Activated CD8-positive, alpha-beta memory T cell treated with anti-CD3 and anti-CD28 coated beads, Interleukin-2, amount 10 ng/mL, durations not matched to agents 7 days and 5 days (primary cell): Measurements from ENCODE around the gene USP30. TPM values are rescaled to one million over a fixed set of nuclear protein-coding genes. Genes with fewer than 3 reads are reported as not detected.

Experiments used
- ATAC-seq: fragments of 150-1000 bp; cut with Tn5 transposase; one replicate; pipeline ENCODE4 v1.10.0; 2021; ENCODE audit warnings: moderate library complexity
- CTCF ChIA-PET: fragments of 350-600 bp; sonication (Branson Sonifier 250); formaldehyde crosslinking; loops from one replicate; lab custom pipeline; 2021; ENCODE audit warnings: antibody characterized with exemption; lab: Charles Lee
- DNase-seq: peaks from one replicate; pipeline ENCODE4 v3.0.0-alpha.2; 2020
- H3K27ac Mint-ChIP-seq: one replicate; pipeline ENCODE4 v1.8.0; 2021; ENCODE audit warnings: mild to moderate bottlenecking, mixed read lengths
- H3K27me3 Mint-ChIP-seq: one replicate; pipeline ENCODE4 v1.8.0; 2021; ENCODE audit warnings: mixed read lengths
- H3K36me3 Mint-ChIP-seq: one replicate; pipeline ENCODE4 v1.8.0; 2021; ENCODE audit warnings: mild to moderate bottlenecking, mixed read lengths
- H3K4me1 Mint-ChIP-seq: one replicate; pipeline ENCODE4 v1.8.0; 2021; ENCODE audit warnings: mixed read lengths
- H3K4me3 Mint-ChIP-seq: one replicate; pipeline ENCODE4 v1.8.0; 2021; ENCODE audit warnings: mild to moderate bottlenecking, moderate library complexity, mixed read lengths
- H3K9me3 Mint-ChIP-seq: one replicate; pipeline ENCODE4 v1.8.0; 2022; ENCODE audit warnings: low read depth, mixed read lengths
- total RNA-seq, 2 experiments: library from RNA; stranded (reverse); gene quantifications; one replicate each; pipeline ENCODE4 v1.2.3, GENCODE V29; 2021

The USP30 gene
- total RNA-seq, 2 experiments from 2014 or later: 5.9 to 8.7 TPM

GRCh38 chr12:109112720-109113465 lies 60.5 kb downstream of the USP30 start:
- DNase-seq (no peak), ATAC-seq (no peak)
- H3K9me3 Mint-ChIP-seq: no peaks in the 10 kb centered on the region
- no peak overlapping the region for H3K27ac Mint-ChIP-seq
- CTCF ChIA-PET: interaction anchor here (0.8 to 3.3 kb wide), 14 partner anchors 7 to 493 kb away, joined by 3 to 29 read pairs (median 6); partner anchors contain the start of gene ALKBH2
- H3K4me3 Mint-ChIP-seq: no peak overlapping the region
- peaks cover 18% of the 10 kb centered on the region for H3K4me1 Mint-ChIP-seq
- H3K36me3 Mint-ChIP-seq: peaks cover 13% of the 10 kb centered on the region
- no peaks in the 10 kb centered on the region for H3K27me3 Mint-ChIP-seq

DNA sequence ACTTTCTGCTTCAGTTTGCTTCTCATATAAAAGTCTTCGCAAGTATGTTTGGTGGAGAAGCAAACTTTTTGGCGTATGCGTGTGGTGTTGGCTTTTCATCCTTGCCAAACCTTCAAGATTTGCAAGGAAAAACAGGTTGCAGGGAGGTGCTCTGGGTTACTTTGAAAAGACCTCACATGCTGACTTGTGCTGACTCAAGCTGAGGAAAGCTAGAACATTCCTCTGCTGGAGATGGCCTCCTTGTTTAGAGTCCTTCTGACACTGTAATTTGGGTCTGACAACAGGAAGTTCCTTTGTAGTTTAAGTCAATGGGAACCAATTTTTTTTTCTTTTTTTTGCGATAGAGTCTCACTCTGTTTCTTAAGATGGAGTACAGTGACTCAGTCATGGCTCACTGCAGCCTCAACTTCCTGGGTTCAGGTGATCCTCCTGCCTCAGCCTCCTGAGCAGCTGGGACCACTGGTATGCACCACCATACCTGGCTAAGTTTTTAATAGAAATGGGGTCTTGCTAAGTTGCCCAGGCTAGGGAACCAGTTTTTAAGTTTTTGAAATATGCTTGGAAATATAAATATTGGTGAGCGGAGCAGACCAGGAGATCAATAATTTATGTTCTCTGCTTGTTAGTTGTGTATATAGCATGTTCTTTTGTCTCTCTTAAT lies 61.4 kb downstream of the USP30 start:
- Mint-ChIP-seq H3K4me1 (peaks cover 18% of the 10 kb centered on the region), H3K27ac (no peak overlapping the region), H3K4me3 (no peak overlapping the region), H3K9me3 (no peaks in the 10 kb centered on the region), H3K27me3 (no peaks in the 10 kb centered on the region), H3K36me3 (peaks cover 10% of the 10 kb centered on the region)
- ATAC-seq (no peak), DNase-seq (no peak)
- CTCF ChIA-PET: interaction anchor here (2.3 to 3.2 kb wide), 2 partner anchors 15 to 27 kb away, joined by 15 to 29 read pairs; no protein-coding TSS in a partner anchor

- peaks cover 18% of the 10 kb centered on the region for H3K4me1 Mint-ChIP-seq
- CTCF ChIA-PET: interaction anchor here (0.9 to 1.6 kb wide), 3 partner anchors 9 to 314 kb away, joined by 3 read pairs; no protein-coding TSS in a partner anchor
- no peaks in the 10 kb centered on the region for H3K27me3 Mint-ChIP-seq
- no peak for DNase-seq
- H3K27ac Mint-ChIP-seq: no peak overlapping the region
- H3K9me3 Mint-ChIP-seq: no peaks in the 10 kb centered on the region
- peaks cover 5% of the 10 kb centered on the region for H3K36me3 Mint-ChIP-seq
- no peak overlapping the region for H3K4me3 Mint-ChIP-seq
- ATAC-seq: no peak
These were observed 62.3 kb downstream of the USP30 start for GRCh38 chr12:109114644-109115043.

DNA sequence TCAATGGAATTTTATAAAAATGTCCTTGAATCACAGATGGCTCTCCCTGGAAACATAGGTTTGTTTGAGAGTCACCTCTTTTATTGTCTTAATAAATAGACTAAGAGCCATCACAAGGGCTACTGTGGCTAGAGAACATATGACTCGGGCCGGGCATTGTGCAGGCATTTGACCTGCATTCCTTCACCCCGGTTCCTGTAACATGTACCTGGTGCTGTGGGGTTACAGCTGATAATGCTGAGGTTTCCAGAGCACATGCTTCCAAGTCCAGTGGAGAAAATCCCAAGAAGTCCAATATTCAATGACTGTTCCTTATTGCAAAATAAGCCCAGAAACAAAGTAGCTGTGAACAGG lies 63.0 kb downstream of the USP30 start:
- H3K9me3 Mint-ChIP-seq: no peaks in the 10 kb centered on the region
- no peak overlapping the region for H3K4me3 Mint-ChIP-seq
- CTCF ChIA-PET: interaction anchor here (0.9 to 1.6 kb wide), 3 partner anchors 9 to 313 kb away, joined by 3 read pairs; no protein-coding TSS in a partner anchor
- no peak for ATAC-seq
- peaks cover 4% of the 10 kb centered on the region for H3K36me3 Mint-ChIP-seq
- no peaks in the 10 kb centered on the region for H3K27me3 Mint-ChIP-seq
- no peak for DNase-seq
- H3K27ac Mint-ChIP-seq: no peak overlapping the region
- H3K4me1 Mint-ChIP-seq: peaks cover 16% of the 10 kb centered on the region

DNA sequence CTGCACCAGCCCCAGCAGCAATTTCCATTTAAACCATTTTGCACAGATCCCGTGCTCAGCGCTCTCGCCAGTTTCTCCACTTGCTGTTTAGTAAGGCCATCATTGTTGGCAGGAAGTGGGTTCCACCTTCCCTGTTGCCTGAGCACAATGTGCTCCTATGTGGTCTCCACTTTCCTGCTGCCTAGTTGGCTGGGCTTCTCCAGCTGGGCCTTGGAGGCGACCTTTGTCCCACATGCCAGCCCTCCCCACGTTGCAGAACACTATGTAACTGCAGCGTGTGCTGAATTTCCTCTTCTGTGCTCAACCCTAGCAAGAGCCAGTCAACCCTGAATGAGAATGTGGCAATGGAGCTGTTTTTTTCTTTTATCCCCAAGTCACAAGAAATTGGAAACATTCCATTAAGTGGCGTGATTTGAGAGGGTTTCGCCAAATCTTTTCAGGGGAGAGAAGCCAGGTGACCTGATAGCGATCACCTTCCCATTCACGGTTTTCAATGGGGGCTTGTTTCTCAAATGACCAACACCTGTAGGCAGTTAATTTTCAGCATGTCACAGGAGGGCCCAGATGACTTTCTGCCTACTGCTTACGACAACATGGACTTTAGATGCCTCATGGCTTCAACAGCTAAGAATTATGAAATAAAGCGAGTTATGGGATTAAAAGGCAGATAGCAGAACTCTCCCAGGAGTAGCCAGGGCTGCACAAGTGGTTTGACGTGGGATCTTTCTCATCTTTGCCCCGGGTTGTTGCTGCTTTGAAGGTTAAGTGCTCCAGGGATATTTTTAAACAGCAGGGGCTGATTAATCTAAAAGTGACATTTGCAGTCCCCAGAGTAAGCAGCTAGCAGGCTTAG lies 63.6 kb downstream of the USP30 start, which contains the start of gene ACACB:
Gene ACACB, plus strand, starts transcription at position 830 of the 853 bp plus-strand sequence. CDS start 22,819 bp downstream, outside the sequence.
- DNase-seq (no peak), ATAC-seq (no peak)
- H3K36me3 Mint-ChIP-seq: no peaks in the 10 kb centered on the region
- CTCF ChIA-PET: interaction anchor here (0.9 to 1.6 kb wide), 3 partner anchors 16 to 312 kb away, joined by 3 read pairs; no protein-coding TSS in a partner anchor
- peaks cover 13% of the 10 kb centered on the region for H3K4me1 Mint-ChIP-seq
- H3K9me3 Mint-ChIP-seq: no peaks in the 10 kb centered on the region
- no peak within 1 kb of the TSS for H3K27ac Mint-ChIP-seq
- H3K27me3 Mint-ChIP-seq: no peaks in the 10 kb centered on the region
- no peak within 1 kb of the TSS for H3K4me3 Mint-ChIP-seq

- Mint-ChIP-seq H3K36me3 (no peaks in the 10 kb centered on the region), H3K27ac (no peak overlapping the region), H3K4me3 (no peak overlapping the region), H3K4me1 (peaks cover 11% of the 10 kb centered on the region), H3K27me3 (no peaks in the 10 kb centered on the region), H3K9me3 (no peaks in the 10 kb centered on the region)
- ATAC-seq (no peak), DNase-seq (no peak)
- CTCF ChIA-PET: interaction anchor here (0.7 to 0.9 kb wide), 2 partner anchors 16 kb away, joined by 3 read pairs; no protein-coding TSS in a partner anchor
These were observed 64.2 kb downstream of the USP30 start for GRCh38 chr12:109116611-109116949.

- no peaks in the 10 kb centered on the region for H3K9me3 Mint-ChIP-seq
- H3K27me3 Mint-ChIP-seq: no peaks in the 10 kb centered on the region
- CTCF ChIA-PET: interaction anchor here (0.9 kb wide), 1 partner anchor 8 kb away, joined by 4 read pairs; no protein-coding TSS in a partner anchor
- H3K36me3 Mint-ChIP-seq: no peaks in the 10 kb centered on the region
- no peak overlapping the region for H3K27ac Mint-ChIP-seq
- H3K4me1 Mint-ChIP-seq: peaks cover 6% of the 10 kb centered on the region
- DNase-seq (no peak), ATAC-seq (no peak)
- H3K4me3 Mint-ChIP-seq: no peak overlapping the region
These were observed 67.7 kb downstream of the USP30 start for GRCh38 chr12:109120095-109120494.

DNA sequence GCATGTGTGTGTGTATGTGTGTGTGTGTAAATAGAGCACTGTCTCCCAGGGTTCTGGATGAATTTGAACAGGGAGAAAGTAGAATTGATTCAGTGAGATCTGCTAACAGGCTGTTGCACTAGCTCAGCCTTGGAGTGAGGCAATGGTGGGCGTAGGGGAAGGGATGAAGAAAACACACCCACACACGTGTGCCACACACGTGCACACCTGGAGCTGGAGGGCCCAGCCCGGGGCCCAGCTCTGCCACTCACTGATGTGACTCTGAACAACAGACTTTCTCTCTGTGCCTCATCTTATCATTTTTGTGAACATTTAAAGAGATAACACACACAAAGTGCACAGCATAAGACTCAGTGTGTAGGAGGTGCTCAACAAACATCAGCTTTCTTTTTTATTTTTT lies 68.2 kb downstream of the USP30 start:
- no peak for ATAC-seq
- no peak overlapping the region for H3K27ac Mint-ChIP-seq
- no peaks in the 10 kb centered on the region for H3K27me3 Mint-ChIP-seq
- no peak overlapping the region for H3K4me3 Mint-ChIP-seq
- H3K4me1 Mint-ChIP-seq: peaks cover 3% of the 10 kb centered on the region
- CTCF ChIA-PET: interaction anchor here (0.9 kb wide), 1 partner anchor 9 kb away, joined by 4 read pairs; no protein-coding TSS in a partner anchor
- DNase-seq: no peak
- H3K36me3 Mint-ChIP-seq: no peaks in the 10 kb centered on the region
- no peaks in the 10 kb centered on the region for H3K9me3 Mint-ChIP-seq

DNA sequence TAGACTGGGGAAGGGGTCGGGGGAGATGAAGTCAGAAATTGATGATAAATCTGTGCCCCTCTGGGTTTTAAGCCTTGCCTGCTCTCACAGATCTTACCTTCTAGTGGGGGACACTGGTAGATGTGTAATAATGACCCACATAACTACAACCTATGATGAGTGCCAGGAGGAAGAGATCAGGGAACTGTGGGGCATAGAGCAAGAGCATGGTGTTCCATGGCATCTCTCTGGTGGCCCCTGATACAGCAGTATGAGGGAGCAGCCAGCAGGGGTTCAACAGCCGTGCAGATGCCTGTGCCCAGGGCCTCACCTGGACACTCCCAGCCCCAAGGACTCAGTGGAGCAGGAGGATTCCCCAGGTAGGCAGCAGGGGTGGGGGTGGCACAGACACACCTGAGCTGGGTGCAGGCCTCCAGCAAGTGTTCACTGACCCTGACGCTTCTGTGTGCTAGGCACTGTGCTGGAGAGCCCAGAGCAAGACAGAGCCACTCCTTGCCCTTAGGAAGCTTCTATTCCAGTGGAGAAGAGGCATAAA lies 69.0 kb downstream of the USP30 start:
- Mint-ChIP-seq H3K4me1 (no peaks in the 10 kb centered on the region), H3K36me3 (no peaks in the 10 kb centered on the region), H3K27ac (no peak overlapping the region), H3K4me3 (no peak overlapping the region), H3K9me3 (no peaks in the 10 kb centered on the region), H3K27me3 (no peaks in the 10 kb centered on the region)
- CTCF ChIA-PET: interaction anchor here (0.5 kb wide), 1 partner anchor 95 kb away, joined by 4 read pairs; no protein-coding TSS in a partner anchor
- DNase-seq (no peak), ATAC-seq (no peak)

- no peaks in the 10 kb centered on the region for H3K9me3 Mint-ChIP-seq
- H3K4me3 Mint-ChIP-seq: no peak overlapping the region
- ATAC-seq (no peak), DNase-seq (no peak)
- no peak overlapping the region for H3K27ac Mint-ChIP-seq
- CTCF ChIA-PET: no interaction called here
- no peaks in the 10 kb centered on the region for H3K36me3 Mint-ChIP-seq
- H3K4me1 Mint-ChIP-seq: no peaks in the 10 kb centered on the region
- no peaks in the 10 kb centered on the region for H3K27me3 Mint-ChIP-seq
These were observed 72.7 kb downstream of the USP30 start for GRCh38 chr12:109124878-109125648.

DNA sequence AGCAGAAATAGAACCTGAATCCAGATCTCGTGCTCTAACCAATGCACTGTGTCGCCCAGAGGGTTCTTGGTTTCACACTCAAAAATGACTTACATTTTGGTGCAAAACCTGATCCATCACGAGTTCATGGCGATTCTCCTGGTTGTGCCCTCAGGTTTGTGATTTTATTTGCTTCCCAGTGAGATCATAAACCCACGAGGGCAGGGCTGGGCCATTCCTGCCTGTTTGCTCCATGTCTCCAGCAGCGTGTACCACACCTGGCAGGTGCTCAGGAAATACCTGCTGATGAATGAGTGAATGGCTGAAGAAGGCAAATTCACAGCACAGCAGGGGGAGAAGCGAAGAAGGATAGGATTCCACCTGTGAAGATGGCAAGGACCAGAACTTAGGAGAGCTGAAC lies 73.4 kb downstream of the USP30 start:
- Mint-ChIP-seq H3K4me3 (no peak overlapping the region), H3K27ac (no peak overlapping the region), H3K27me3 (no peaks in the 10 kb centered on the region), H3K36me3 (no peaks in the 10 kb centered on the region), H3K9me3 (no peaks in the 10 kb centered on the region), H3K4me1 (no peaks in the 10 kb centered on the region)
- DNase-seq (no peak), ATAC-seq (no peak)
- CTCF ChIA-PET: no interaction called here

DNA sequence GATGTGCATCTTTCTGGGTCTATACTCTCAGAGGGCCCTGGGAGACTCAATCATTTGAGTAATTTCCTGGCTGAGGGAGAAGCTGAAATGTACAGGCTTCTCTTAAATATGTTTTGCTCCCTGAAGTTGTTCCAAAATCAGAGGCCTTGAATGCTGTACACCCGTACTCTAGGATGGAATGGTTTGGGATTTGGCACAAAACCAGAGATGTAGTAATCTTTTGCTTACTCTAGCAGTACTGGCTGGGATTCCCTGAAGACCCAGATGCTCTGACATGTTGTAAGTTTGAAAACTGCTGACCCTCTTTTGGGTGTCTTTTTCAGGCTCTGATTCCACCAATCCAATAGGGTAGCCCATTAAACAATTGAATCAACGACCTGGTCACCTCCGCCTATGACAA lies 74.4 kb downstream of the USP30 start:
- ATAC-seq: no peak
- no peaks in the 10 kb centered on the region for H3K4me1 Mint-ChIP-seq
- H3K4me3 Mint-ChIP-seq: no peak overlapping the region
- CTCF ChIA-PET: interaction anchor here (1.3 kb wide), 1 partner anchor 259 kb away, joined by 3 read pairs; no protein-coding TSS in a partner anchor
- H3K27ac Mint-ChIP-seq: no peak overlapping the region
- no peak for DNase-seq
- H3K27me3 Mint-ChIP-seq: no peaks in the 10 kb centered on the region
- no peaks in the 10 kb centered on the region for H3K9me3 Mint-ChIP-seq
- no peaks in the 10 kb centered on the region for H3K36me3 Mint-ChIP-seq
